ENCODE data around the gene OXCT1.

OXCT1 gene

GRCh38 chr5:41844502-41844901 lies 25.7 kb downstream of the OXCT1 start:
- H4K91ac ChIP-seq (ENCODE audit: low read length), result no peak overlapping the region
- H3K27me3 ChIP-seq (ENCODE audit: control insufficient read depth in 1 of 2, insufficient read depth in 1 of 2, low read length in 2 of 2), result no peaks in the 10 kb centered on the region
- H3K27ac ChIP-seq (ENCODE audit: low read length, poor library complexity, severe bottlenecking), result no peak overlapping the region
- H2AK5ac ChIP-seq (ENCODE audit: low read length, severe bottlenecking), result no peak overlapping the region
- H4K8ac ChIP-seq (ENCODE audit: low read length), result no peak overlapping the region
- no peak overlapping the region for H2AFZ ChIP-seq (ENCODE audit: low read depth, low read length)
- H3K9ac ChIP-seq (ENCODE audit: low read length), result no peak overlapping the region
- no peak overlapping the region for H3K23ac ChIP-seq (ENCODE audit: low read length in 2 of 2)
- peaks cover 2% of the 10 kb centered on the region for H3K4me1 ChIP-seq (ENCODE audit: control insufficient read depth, insufficient read depth, low read depth, low read length)
- no peak overlapping the region for H3K4me2 ChIP-seq (ENCODE audit: low read length, poor library complexity, severe bottlenecking)
- H2BK12ac ChIP-seq (ENCODE audit: low read length in 2 of 2), result no peak overlapping the region
- no peak overlapping the region for H3K4ac ChIP-seq (ENCODE audit: low read depth in 1 of 2, low read length in 2 of 2)
- peaks cover 0 to 35% of the 10 kb centered on the region in 2 experiments for H3K36me3 ChIP-seq (ENCODE audit: control insufficient read depth in 1 of 2, insufficient read depth in 2 of 2, low read depth in 1 of 2, low read length in 2 of 2)
- H2BK15ac ChIP-seq (ENCODE audit: low read depth, poor library complexity, severe bottlenecking), result no peak overlapping the region
- no peak for DNase-seq
- no peak overlapping the region for H3K4me3 ChIP-seq (ENCODE audit: insufficient read depth in 1 of 2, low read depth in 1 of 2, low read length in 2 of 2)
- H3K9me3 ChIP-seq (ENCODE audit: control insufficient read depth, low read length), result peaks cover 7% of the 10 kb centered on the region
- no peak overlapping the region for H2BK5ac ChIP-seq (ENCODE audit: low read depth, low read length, poor library complexity, severe bottlenecking)
- H3K14ac ChIP-seq (ENCODE audit: low read length in 2 of 2), result no peak overlapping the region
- 84% methylated on average over 3 of the region's 3 CpGs for WGBS
- no peak overlapping the region for H2BK120ac ChIP-seq (ENCODE audit: low read depth, low read length)
- no peaks in the 10 kb centered on the region for H3K79me1 ChIP-seq (replicated peaks; ENCODE audit: low read length, poor library complexity, severe bottlenecking)
- H3K18ac ChIP-seq (ENCODE audit: low read depth in 1 of 2, low read length in 2 of 2), result no peak overlapping the region

GRCh38 chr5:41843456-41844370 lies 26.5 kb downstream of the OXCT1 start:
- H2AFZ ChIP-seq (ENCODE audit: low read depth, low read length), result no peak overlapping the region
- WGBS, result 77% methylated on average over 3 of the region's 6 CpGs
- no peak overlapping the region for H3K9ac ChIP-seq (ENCODE audit: low read length)
- H3K79me1 ChIP-seq (replicated peaks; ENCODE audit: low read length, poor library complexity, severe bottlenecking), result no peaks in the 10 kb centered on the region
- H3K14ac ChIP-seq (ENCODE audit: low read length in 2 of 2), result no peak overlapping the region
- no peak overlapping the region for H3K23ac ChIP-seq (ENCODE audit: low read length in 2 of 2)
- no peak overlapping the region for H3K4me3 ChIP-seq (ENCODE audit: insufficient read depth in 1 of 2, low read depth in 1 of 2, low read length in 2 of 2)
- no peak overlapping the region for H4K91ac ChIP-seq (ENCODE audit: low read length)
- H3K4me1 ChIP-seq (ENCODE audit: control insufficient read depth, insufficient read depth, low read depth, low read length), result peaks cover 2% of the 10 kb centered on the region
- H4K8ac ChIP-seq (ENCODE audit: low read length), result no peak overlapping the region
- no peak overlapping the region for H2BK15ac ChIP-seq (ENCODE audit: low read depth, poor library complexity, severe bottlenecking)
- H3K27ac ChIP-seq (ENCODE audit: low read length, poor library complexity, severe bottlenecking), result no peak overlapping the region
- no peak overlapping the region for H2BK5ac ChIP-seq (ENCODE audit: low read depth, low read length, poor library complexity, severe bottlenecking)
- no peak overlapping the region for H2AK5ac ChIP-seq (ENCODE audit: low read length, severe bottlenecking)
- no peak overlapping the region for H3K4ac ChIP-seq (ENCODE audit: low read depth in 1 of 2, low read length in 2 of 2)
- peaks cover under 1 to 30% of the 10 kb centered on the region in 2 experiments for H3K36me3 ChIP-seq (ENCODE audit: control insufficient read depth in 1 of 2, insufficient read depth in 2 of 2, low read depth in 1 of 2, low read length in 2 of 2)
- DNase-seq, result peak; percentile 65
- no peaks in the 10 kb centered on the region for H3K27me3 ChIP-seq (ENCODE audit: control insufficient read depth in 1 of 2, insufficient read depth in 1 of 2, low read length in 2 of 2)
- H3K4me2 ChIP-seq (ENCODE audit: low read length, poor library complexity, severe bottlenecking), result no peak overlapping the region
- H2BK12ac ChIP-seq (ENCODE audit: low read length in 2 of 2), result no peak overlapping the region
- H3K18ac ChIP-seq (ENCODE audit: low read depth in 1 of 2, low read length in 2 of 2), result no peak overlapping the region
- no peaks in the 10 kb centered on the region for H3K9me3 ChIP-seq (ENCODE audit: control insufficient read depth, low read length)
- no peak overlapping the region for H2BK120ac ChIP-seq (ENCODE audit: low read depth, low read length)

- DNase-seq, result no peak
- no peak overlapping the region for H2BK120ac ChIP-seq (ENCODE audit: low read depth, low read length)
- H2BK5ac ChIP-seq (ENCODE audit: low read depth, low read length, poor library complexity, severe bottlenecking), result no peak overlapping the region
Measured at GRCh38 chr5:41842777-41843176, 27.4 kb downstream of the OXCT1 start.

GRCh38 chr5:41841325-41841724 lies 28.9 kb downstream of the OXCT1 start:
- Histone ChIP-seq H3K4ac (ENCODE audit: low read depth in 1 of 2, low read length in 2 of 2) (no peak overlapping the region), H3K4me1 (ENCODE audit: control insufficient read depth, insufficient read depth, low read depth, low read length) (peaks cover 8% of the 10 kb centered on the region), H3K4me2 (ENCODE audit: low read length, poor library complexity, severe bottlenecking) (peak overlapping the region; percentile 53), H3K27ac (ENCODE audit: low read length, poor library complexity, severe bottlenecking) (peak overlapping the region; percentile 42), H2BK15ac (ENCODE audit: low read depth, poor library complexity, severe bottlenecking) (no peak overlapping the region), H2BK5ac (ENCODE audit: low read depth, low read length, poor library complexity, severe bottlenecking) (peak overlapping the region; percentile 61), H3K9ac (ENCODE audit: low read length) (no peak overlapping the region), H3K79me1 (replicated peaks; ENCODE audit: low read length, poor library complexity, severe bottlenecking) (peaks cover 2% of the 10 kb centered on the region), H2BK120ac (ENCODE audit: low read depth, low read length) (no peak overlapping the region), H3K14ac (ENCODE audit: low read length in 2 of 2) (no peak overlapping the region), H3K4me3 (ENCODE audit: insufficient read depth in 1 of 2, low read depth in 1 of 2, low read length in 2 of 2) (no peak overlapping the region), H4K8ac (ENCODE audit: low read length) (no peak overlapping the region), H2BK12ac (ENCODE audit: low read length in 2 of 2) (no peak overlapping the region), H2AK5ac (ENCODE audit: low read length, severe bottlenecking) (peak overlapping the region; percentile 92), H2AFZ (ENCODE audit: low read depth, low read length) (no peak overlapping the region), H3K27me3 (ENCODE audit: control insufficient read depth in 1 of 2, insufficient read depth in 1 of 2, low read length in 2 of 2) (no peaks in the 10 kb centered on the region), H4K91ac (ENCODE audit: low read length) (no peak overlapping the region), H3K36me3 (ENCODE audit: control insufficient read depth in 1 of 2, insufficient read depth in 2 of 2, low read depth in 1 of 2, low read length in 2 of 2) (peaks cover 4 to 38% of the 10 kb centered on the region in 2 experiments), H3K23ac (ENCODE audit: low read length in 2 of 2) (no peak overlapping the region), H3K18ac (ENCODE audit: low read depth in 1 of 2, low read length in 2 of 2) (no peak overlapping the region), H3K9me3 (ENCODE audit: control insufficient read depth, low read length) (no peaks in the 10 kb centered on the region)
- 85% methylated on average over 2 of the region's 4 CpGs for WGBS
- no peak for DNase-seq

More at GRCh38 chr5:41842777-41843176, 27.4 kb downstream of the OXCT1 start:
- no peak overlapping the region for H3K27ac ChIP-seq (ENCODE audit: low read length, poor library complexity, severe bottlenecking)
- no peak overlapping the region for H4K8ac ChIP-seq (ENCODE audit: low read length)
- no peak overlapping the region for H3K23ac ChIP-seq (ENCODE audit: low read length in 2 of 2)
- H3K36me3 ChIP-seq (ENCODE audit: control insufficient read depth in 1 of 2, insufficient read depth in 2 of 2, low read depth in 1 of 2, low read length in 2 of 2), result peaks cover 4 to 38% of the 10 kb centered on the region in 2 experiments
- peak overlapping the region; percentile 17 for H2AK5ac ChIP-seq (ENCODE audit: low read length, severe bottlenecking)
- H3K79me1 ChIP-seq (replicated peaks; ENCODE audit: low read length, poor library complexity, severe bottlenecking), result no peaks in the 10 kb centered on the region
- no peak overlapping the region for H2BK12ac ChIP-seq (ENCODE audit: low read length in 2 of 2)
- peaks cover 6% of the 10 kb centered on the region for H3K4me1 ChIP-seq (ENCODE audit: control insufficient read depth, insufficient read depth, low read depth, low read length)
- H3K9me3 ChIP-seq (ENCODE audit: control insufficient read depth, low read length), result no peaks in the 10 kb centered on the region
- no peaks in the 10 kb centered on the region for H3K27me3 ChIP-seq (ENCODE audit: control insufficient read depth in 1 of 2, insufficient read depth in 1 of 2, low read length in 2 of 2)
- no peak overlapping the region for H2AFZ ChIP-seq (ENCODE audit: low read depth, low read length)
- H3K4me3 ChIP-seq (ENCODE audit: insufficient read depth in 1 of 2, low read depth in 1 of 2, low read length in 2 of 2), result no peak overlapping the region
- H3K9ac ChIP-seq (ENCODE audit: low read length), result no peak overlapping the region
- H3K4me2 ChIP-seq (ENCODE audit: low read length, poor library complexity, severe bottlenecking), result no peak overlapping the region
- H4K91ac ChIP-seq (ENCODE audit: low read length), result no peak overlapping the region
- H3K18ac ChIP-seq (ENCODE audit: low read depth in 1 of 2, low read length in 2 of 2), result no peak overlapping the region
- no peak overlapping the region for H3K4ac ChIP-seq (ENCODE audit: low read depth in 1 of 2, low read length in 2 of 2)
- no peak overlapping the region for H2BK15ac ChIP-seq (ENCODE audit: low read depth, poor library complexity, severe bottlenecking)
- no peak overlapping the region for H3K14ac ChIP-seq (ENCODE audit: low read length in 2 of 2)

Measured in mesenchymal stem cell (in vitro differentiated cells and primary cell).